ENCODE measurements around the gene SLC43A3. TPM values are rescaled to one million over a fixed set of nuclear protein-coding genes. Genes with fewer than 3 reads are reported as not detected.
A peak's percentile ranks its signal among the peaks of the same experiment; 100 is the strongest.

The SLC43A3 gene
- total and polyA plus RNA-seq, 9 of the 15 experiments (the other 6 are each of a cell fraction or from before 2014, with no cell fraction given): 63.7 to 281 (median 139) TPM

GRCh38 chr11:57425565-57426438 lies 1.1 kb downstream of the SLC43A3 start (continued):
- TF ChIP-seq NUFIP1 (IDR thresholded peaks at IDR 0.05; ENCODE audit: partially characterized antibody): no peak
- peak; percentile 28 for TF ChIP-seq RBM39 (optimal IDR thresholded peaks at IDR 0.05; ENCODE audit: low read depth, low read length)
- no peak for TF ChIP-seq ZFX (CRISPR knock-in tag; IDR thresholded peaks at IDR 0.05)
- no peak for TF ChIP-seq JUN (IDR thresholded peaks at IDR 0.05; ENCODE audit: borderline replicate concordance, low read depth, low read length)
- TF ChIP-seq JUN (CRISPR knock-in tag; IDR thresholded peaks at IDR 0.05; ENCODE audit: borderline replicate concordance): no peak
- no peak for TF ChIP-seq KAT8 (IDR thresholded peaks at IDR 0.05; ENCODE audit: low read depth)
- TF ChIP-seq TBP (optimal IDR thresholded peaks at IDR 0.05; ENCODE audit: low read depth, low read length): no peak
- peak; percentile 62; the same call in 1 of the 2 replicates for TF ChIP-seq NFRKB (IDR thresholded peaks at IDR 0.05; ENCODE audit: low read depth)
- no peak for TF ChIP-seq NFIC (IDR thresholded peaks at IDR 0.05)
- TF ChIP-seq ZNF764 (CRISPR knock-in tag; IDR thresholded peaks at IDR 0.05; ENCODE audit: low read depth): no peak
- no peak for TF ChIP-seq ZNF644 (tag; IDR thresholded peaks at IDR 0.05; ENCODE audit: low read depth)
- no peak for TF ChIP-seq IFI16 (CRISPR knock-in tag; IDR thresholded peaks at IDR 0.05)
- TF ChIP-seq ZNF449 (CRISPR knock-in tag; IDR thresholded peaks at IDR 0.05): no peak
- no peak for TF ChIP-seq DACH1 (IDR thresholded peaks at IDR 0.05; ENCODE audit: partially characterized antibody)
- TF ChIP-seq ETS1 (conservative IDR thresholded peaks at IDR 0.05; ENCODE audit: control insufficient read depth, low read depth, low read length): no peak
- no peak for TF ChIP-seq RNF219 (CRISPR knock-in tag; IDR thresholded peaks at IDR 0.05)
- no peak for TF ChIP-seq MITF (IDR thresholded peaks at IDR 0.05)
- TF ChIP-seq VEZF1 (CRISPR knock-in tag; IDR thresholded peaks at IDR 0.05): no peak
- TF ChIP-seq FUS (optimal IDR thresholded peaks at IDR 0.05; ENCODE audit: low read depth, low read length): no peak
- TF ChIP-seq EP400 (IDR thresholded peaks at IDR 0.05): peak; percentile 67
- TF ChIP-seq ZBTB17 (CRISPR knock-in tag; IDR thresholded peaks at IDR 0.05): no peak
- TF ChIP-seq OTX1 (CRISPR knock-in tag; IDR thresholded peaks at IDR 0.05): no peak

Measured in K562 (cell line).